Measurements from ENCODE around the gene TCAF1. TPM values are rescaled to one million over a fixed set of nuclear protein-coding genes. Genes with fewer than 3 reads are reported as not detected.

The TCAF1 gene
- total and polyA plus RNA-seq, 2 donors from 2014 or later, result 12.2 to 37.2 TPM

- FAIRE-seq (no peak), DNase-seq (no peak)
- H3K9me3 ChIP-seq (ENCODE audit: control insufficient read depth in 2 of 3, insufficient read depth in 1 of 3, low read length in 3 of 3), result peaks cover 0 to 2% (median 0%) of the 10 kb centered on the region in 3 donors
- intact Hi-C loops (cut with DNase I), result no loop called here
- H3K27me3 ChIP-seq (ENCODE audit: control insufficient read depth, insufficient read depth, low read length), result no peaks in the 10 kb centered on the region
- no peaks in the 10 kb centered on the region for H3K4me1 ChIP-seq (ENCODE audit: control insufficient read depth in 2 of 3, insufficient read depth in 2 of 3, low read depth in 1 of 3, low read length in 3 of 3)
- H3K27ac ChIP-seq (ENCODE audit: low read depth in 2 of 2, low read length in 2 of 2), result no peak overlapping the region
- peaks cover 0 to 4% (median 0%) of the 10 kb centered on the region in 3 donors for H3K36me3 ChIP-seq (ENCODE audit: control insufficient read depth in 2 of 3, insufficient read depth in 3 of 3, low read length in 3 of 3)
- no peak for TF ChIP-seq CTCF (IDR thresholded peaks at IDR 0.05; ENCODE audit: borderline replicate concordance, extremely low read depth, insufficient read depth)
- H3K9ac ChIP-seq (ENCODE audit: low read length in 3 of 3), result no peak overlapping the region
- H3K4me3 ChIP-seq (ENCODE audit: low read length in 3 of 3), result no peak overlapping the region
These were observed 9.3 kb downstream of the TCAF1 start for GRCh38 chr7:143892527-143893300.

- H3K4me1 ChIP-seq (ENCODE audit: control insufficient read depth in 2 of 3, insufficient read depth in 2 of 3, low read depth in 1 of 3, low read length in 3 of 3), result no peaks in the 10 kb centered on the region
- FAIRE-seq (no peak), DNase-seq (no peak)
- H3K36me3 ChIP-seq (ENCODE audit: control insufficient read depth in 2 of 3, insufficient read depth in 3 of 3, low read length in 3 of 3), result peaks cover 0 to 4% (median 0%) of the 10 kb centered on the region in 3 donors
- peaks cover 0 to 2% (median 0%) of the 10 kb centered on the region in 3 donors for H3K9me3 ChIP-seq (ENCODE audit: control insufficient read depth in 2 of 3, insufficient read depth in 1 of 3, low read length in 3 of 3)
- intact Hi-C loops (cut with DNase I), result no loop called here
- no peak for TF ChIP-seq CTCF (IDR thresholded peaks at IDR 0.05; ENCODE audit: borderline replicate concordance, extremely low read depth, insufficient read depth)
- no peak overlapping the region for H3K4me3 ChIP-seq (ENCODE audit: low read length in 3 of 3)
- H3K27me3 ChIP-seq (ENCODE audit: control insufficient read depth, insufficient read depth, low read length), result no peaks in the 10 kb centered on the region
- no peak overlapping the region for H3K9ac ChIP-seq (ENCODE audit: low read length in 3 of 3)
- H3K27ac ChIP-seq (ENCODE audit: low read depth in 2 of 2, low read length in 2 of 2), result no peak overlapping the region
These were observed 10.5 kb downstream of the TCAF1 start for GRCh38 chr7:143891457-143891856.

GRCh38 chr7:143890558-143890957 lies 11.4 kb downstream of the TCAF1 start:
- no peak for TF ChIP-seq CTCF (IDR thresholded peaks at IDR 0.05; ENCODE audit: borderline replicate concordance, extremely low read depth, insufficient read depth)
- no peak for DNase-seq
- intact Hi-C loops (cut with DNase I), result no loop called here

More at GRCh38 chr7:143890558-143890957, 11.4 kb downstream of the TCAF1 start:
- Histone ChIP-seq H3K27me3 (ENCODE audit: control insufficient read depth, insufficient read depth, low read length) (no peaks in the 10 kb centered on the region), H3K36me3 (ENCODE audit: control insufficient read depth in 2 of 3, insufficient read depth in 3 of 3, low read length in 3 of 3) (peaks cover 0 to 4% (median 0%) of the 10 kb centered on the region in 3 donors), H3K9me3 (ENCODE audit: control insufficient read depth in 2 of 3, insufficient read depth in 1 of 3, low read length in 3 of 3) (peaks cover 0 to 2% (median 0%) of the 10 kb centered on the region in 3 donors), H3K4me1 (ENCODE audit: control insufficient read depth in 2 of 3, insufficient read depth in 2 of 3, low read depth in 1 of 3, low read length in 3 of 3) (no peaks in the 10 kb centered on the region), H3K9ac (ENCODE audit: low read length in 3 of 3) (no peak overlapping the region), H3K4me3 (ENCODE audit: low read length in 3 of 3) (no peak overlapping the region), H3K27ac (ENCODE audit: low read depth in 2 of 2, low read length in 2 of 2) (no peak overlapping the region)
- no peak for FAIRE-seq

All from kidney (tissue), 14 donors.